Measurements from ENCODE around the gene POSTN. TPM values are rescaled to one million over a fixed set of nuclear protein-coding genes. Genes with fewer than 3 reads are reported as not detected.

The POSTN gene
- total and polyA plus RNA-seq, 2 of the 4 experiments (the other 2 are of a cell fraction): 32.6 to 44.7 TPM

DNA sequence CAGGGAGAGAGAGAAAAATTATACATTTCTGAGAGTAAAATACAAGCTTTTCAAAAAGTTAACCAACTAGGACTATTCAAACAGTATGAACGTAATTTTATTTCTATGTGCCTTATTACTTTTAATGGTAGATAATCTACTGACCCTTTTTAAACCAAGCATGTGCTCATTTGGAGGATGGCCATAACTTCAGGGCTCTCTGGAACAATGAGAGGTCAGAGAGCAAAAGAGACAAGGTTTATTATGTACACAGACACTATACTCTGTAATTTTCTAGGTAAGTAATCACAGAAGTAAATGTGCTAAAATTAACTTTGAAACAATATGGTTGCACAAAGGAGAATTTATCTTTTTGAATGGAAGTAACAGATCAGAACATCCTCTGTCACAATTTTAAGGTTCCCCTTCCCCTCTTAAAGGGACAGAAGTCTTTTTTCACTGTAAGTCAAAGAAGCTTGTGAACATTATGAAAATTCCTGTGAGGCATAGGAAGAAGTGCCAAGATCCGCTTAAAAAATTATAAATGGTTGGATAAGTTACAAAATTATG, 1.0 kb downstream of the POSTN start:
- H3K56ac ChIP-seq (ENCODE audit: extremely low read depth, insufficient read depth, low read length): no peak overlapping the region
- peaks cover 5% of the 10 kb centered on the region for H3K4me1 ChIP-seq (ENCODE audit: control insufficient read depth, insufficient read depth, low read length)
- no peak overlapping the region for H3K23ac ChIP-seq (ENCODE audit: low read depth, low read length)
- no peak overlapping the region for H2AFZ ChIP-seq (replicated peaks; ENCODE audit: low read length, poor library complexity)
- TF ChIP-seq NFE2L2 (IDR thresholded peaks at IDR 0.05; ENCODE audit: low read depth, low read length) (no peak), RFX5 (IDR thresholded peaks at IDR 0.05; ENCODE audit: low read depth, low read length) (no peak), RAD21 (IDR thresholded peaks at IDR 0.05; ENCODE audit: low read length) (no peak)
- no peak overlapping the region for H2BK15ac ChIP-seq (ENCODE audit: low read depth, low read length)
- no CpG with 5 or more reads among the region's 2 CpGs for WGBS, 2 experiments (ENCODE audit: extremely low coverage in 2 of 2, insufficient read length in 1 of 2)
- no peak overlapping the region for H4K5ac ChIP-seq (ENCODE audit: low read depth, low read length)
- no peak overlapping the region; a peak in 1 of 4 replicates for H4K8ac ChIP-seq (ENCODE audit: low read depth in 2 of 2, low read length in 2 of 2)
- H3K27me3 ChIP-seq (ENCODE audit: control insufficient read depth, insufficient read depth, low read length): no peaks in the 10 kb centered on the region
- H2AK9ac ChIP-seq (replicated peaks; ENCODE audit: low read depth, low read length, poor library complexity): no peak overlapping the region
- no peaks in the 10 kb centered on the region for H3K9me3 ChIP-seq (ENCODE audit: control insufficient read depth, insufficient read depth, low read length)
- POLR2A ChIA-PET (ENCODE audit: unreplicated experiment): no interaction called here
- no peaks in the 10 kb centered on the region for H4K20me1 ChIP-seq (ENCODE audit: insufficient read depth, low read length)
- CTCF ChIA-PET: no interaction called here
- no peak overlapping the region for H3K18ac ChIP-seq (ENCODE audit: low read depth, low read length)
- no peaks in the 10 kb centered on the region for H3K9me1 ChIP-seq (ENCODE audit: insufficient read depth, low read length)
- H2BK20ac ChIP-seq (ENCODE audit: low read depth, low read length): no peak overlapping the region
- no peak overlapping the region for H3K14ac ChIP-seq (replicated peaks; ENCODE audit: low read depth, low read length)
- DNase-seq (no peak), ATAC-seq (ENCODE audit: low read depth) (no peak)
- H3K9ac ChIP-seq (ENCODE audit: low read depth, low read length): no peak overlapping the region
- no peaks in the 10 kb centered on the region for H3K36me3 ChIP-seq (ENCODE audit: control insufficient read depth, insufficient read depth, low read length)
- intact Hi-C loops (cut with micrococcal nuclease): loop anchor here (5.0 to 10.0 kb wide), 4 partner anchors 120 to 403 kb away; no protein-coding TSS in a partner anchor
- no peak overlapping the region for H3K27ac ChIP-seq (ENCODE audit: insufficient read depth, low read length)
- no peak overlapping the region for H3K4ac ChIP-seq (ENCODE audit: low read depth, low read length)
- no peak overlapping the region for H2AK5ac ChIP-seq (ENCODE audit: low read depth, low read length)
- dilution Hi-C loops (cut with HindIII; ENCODE audit: low sequenced_read_pairs, unreplicated experiment): no loop called here
- H3K4me3 ChIP-seq (ENCODE audit: insufficient read depth, low read depth, low read length): no peak overlapping the region
- H2BK120ac ChIP-seq (ENCODE audit: low read depth, low read length): no peak overlapping the region
- no peak overlapping the region for H4K91ac ChIP-seq (ENCODE audit: insufficient read depth, low read depth, low read length)
- BruUV-seq (replicated peaks): no TSS peak
- in situ Hi-C loops (cut with MboI; ENCODE audit: low sequenced_read_pairs): loop anchor here (5.0 kb wide), 1 partner anchor 485 kb away; no protein-coding TSS in a partner anchor
- H3K79me1 ChIP-seq (ENCODE audit: low read depth in 1 of 2, low read length in 2 of 2): no peaks in the 10 kb centered on the region
- no peak overlapping the region for H2BK5ac ChIP-seq (ENCODE audit: low read depth, low read length, poor library complexity, severe bottlenecking)
- H3K4me2 ChIP-seq (ENCODE audit: low read depth, low read length): peak overlapping the region; percentile 13; the same call in 1 of the 2 replicates
